ENCODE measurements around the gene ZKSCAN1.

DNA sequence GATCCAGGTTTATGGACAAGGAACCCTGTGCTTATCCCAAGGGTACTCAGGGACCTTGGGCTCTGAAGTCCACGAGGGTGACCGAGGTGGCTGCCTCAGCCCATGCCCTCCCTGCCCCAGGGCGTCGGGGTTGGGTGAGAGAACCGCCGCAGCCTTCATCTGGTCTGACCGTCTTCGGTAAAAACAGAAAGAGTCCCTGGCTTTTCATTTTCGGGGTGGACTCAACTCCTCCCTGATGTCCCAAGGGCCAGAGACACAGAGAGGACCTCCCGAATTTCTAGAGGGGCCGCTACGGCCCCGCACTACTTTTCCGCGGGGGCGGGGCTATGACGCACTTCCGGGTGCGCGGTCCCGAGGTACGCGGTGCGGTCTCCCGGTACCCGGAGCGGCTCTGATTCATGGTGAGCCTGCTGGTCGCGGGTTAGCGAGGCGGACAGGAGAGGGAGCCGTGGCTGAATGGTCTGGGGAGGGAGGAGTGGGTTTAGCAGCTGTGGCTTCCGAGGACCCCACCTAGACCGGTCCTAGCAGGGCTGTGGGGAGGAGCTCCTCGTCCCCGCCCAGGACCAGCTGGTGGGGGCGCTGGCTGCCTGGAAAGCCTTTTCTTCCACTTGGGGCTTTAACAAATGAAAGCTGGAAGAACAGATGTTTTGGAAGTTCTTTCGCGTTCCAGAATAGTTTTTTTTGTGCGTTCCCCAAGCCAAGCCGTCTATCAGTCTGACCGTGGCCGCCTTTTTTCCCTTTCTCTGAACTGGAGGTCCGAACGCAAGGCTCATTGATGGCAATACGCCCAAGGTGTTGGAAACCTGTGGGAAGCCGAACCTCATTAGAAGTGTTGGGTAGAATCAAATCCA is 34.3 kb downstream of the ZKSCAN1 start, which contains the start of gene ZSCAN21:
- TF ChIP-seq, protein P1, sequence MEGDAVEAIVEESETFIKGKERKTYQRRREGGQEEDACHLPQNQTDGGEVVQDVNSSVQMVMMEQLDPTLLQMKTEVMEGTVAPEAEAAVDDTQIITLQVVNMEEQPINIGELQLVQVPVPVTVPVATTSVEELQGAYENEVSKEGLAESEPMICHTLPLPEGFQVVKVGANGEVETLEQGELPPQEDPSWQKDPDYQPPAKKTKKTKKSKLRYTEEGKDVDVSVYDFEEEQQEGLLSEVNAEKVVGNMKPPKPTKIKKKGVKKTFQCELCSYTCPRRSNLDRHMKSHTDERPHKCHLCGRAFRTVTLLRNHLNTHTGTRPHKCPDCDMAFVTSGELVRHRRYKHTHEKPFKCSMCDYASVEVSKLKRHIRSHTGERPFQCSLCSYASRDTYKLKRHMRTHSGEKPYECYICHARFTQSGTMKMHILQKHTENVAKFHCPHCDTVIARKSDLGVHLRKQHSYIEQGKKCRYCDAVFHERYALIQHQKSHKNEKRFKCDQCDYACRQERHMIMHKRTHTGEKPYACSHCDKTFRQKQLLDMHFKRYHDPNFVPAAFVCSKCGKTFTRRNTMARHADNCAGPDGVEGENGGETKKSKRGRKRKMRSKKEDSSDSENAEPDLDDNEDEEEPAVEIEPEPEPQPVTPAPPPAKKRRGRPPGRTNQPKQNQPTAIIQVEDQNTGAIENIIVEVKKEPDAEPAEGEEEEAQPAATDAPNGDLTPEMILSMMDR (IDR thresholded peaks at IDR 0.05), result peak in 2 of 4 experiments; percentile 30 to 48
- TF ChIP-seq POLR2A (IDR thresholded peaks at IDR 0.05), result peak; percentile 80 to 87
- TF ChIP-seq EP300 (IDR thresholded peaks at IDR 0.05), result no peak

All from gastroesophageal sphincter (tissue), 3 donors.